Stimulated activated CD8-positive, alpha-beta memory T cell treated with anti-CD3 and anti-CD28 coated beads, Interleukin-4, amount 100 ng/mL, for 48 hours (primary cell): ENCODE results near the gene ALOX15.
"Not testable (repeated sequence)": the region's sequence is repeated elsewhere in the genome, so short reads cannot be mapped to it uniquely, and the experiment has no call there.

ENCODE experiments used
- DNase-seq: peaks from one replicate; pipeline ENCODE4 v3.0.0-alpha.2; 2020

Gene ALOX15

GRCh38 chr17:4610656-4611055 is 30.8 kb downstream of the ALOX15 start:
- no peak for DNase-seq

DNA sequence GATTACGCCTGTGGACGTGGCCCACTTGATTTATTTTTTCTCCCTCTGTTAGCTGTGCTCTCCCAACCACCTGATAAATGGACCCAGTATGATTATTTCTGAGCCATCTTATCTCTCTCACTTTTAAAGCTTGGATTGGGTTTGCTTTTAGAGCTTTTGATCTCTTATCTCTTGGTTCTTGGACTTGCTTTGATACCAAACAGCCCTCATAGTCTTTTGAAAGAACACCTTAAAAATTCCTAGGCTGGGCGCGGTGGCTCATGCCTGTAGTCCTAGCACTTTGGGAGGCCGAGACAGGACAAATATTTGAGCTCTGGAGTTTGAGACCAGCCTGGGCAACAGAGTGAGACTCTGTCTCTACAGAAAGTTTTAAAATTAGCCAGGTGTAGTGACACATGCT is 31.3 kb downstream of the ALOX15 start:
- no peak for DNase-seq

GRCh38 chr17:4609761-4610160 is 31.7 kb downstream of the ALOX15 start:
- no peak for DNase-seq

DNA sequence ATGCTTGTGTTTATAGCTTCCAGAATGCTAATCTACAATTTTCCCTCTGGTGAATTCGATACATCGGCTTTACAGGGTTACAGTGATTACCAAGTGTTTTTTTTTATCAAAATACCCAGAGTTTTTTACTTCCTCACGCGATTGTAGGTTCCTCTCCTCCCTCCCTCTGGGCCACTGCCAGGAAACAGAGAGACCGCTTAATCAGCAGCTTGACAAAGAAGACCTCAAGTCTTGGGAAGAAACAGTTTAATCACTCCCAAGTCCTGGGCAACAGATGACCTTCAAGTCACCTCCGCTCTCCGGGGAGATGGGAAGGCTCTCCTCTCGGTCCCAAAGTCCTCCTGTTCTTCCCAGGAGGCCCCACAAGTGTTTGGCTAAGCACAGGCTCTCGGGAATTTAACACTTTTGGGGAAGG is 33.7 kb downstream of the ALOX15 start:
- DNase-seq, result no peak

DNA sequence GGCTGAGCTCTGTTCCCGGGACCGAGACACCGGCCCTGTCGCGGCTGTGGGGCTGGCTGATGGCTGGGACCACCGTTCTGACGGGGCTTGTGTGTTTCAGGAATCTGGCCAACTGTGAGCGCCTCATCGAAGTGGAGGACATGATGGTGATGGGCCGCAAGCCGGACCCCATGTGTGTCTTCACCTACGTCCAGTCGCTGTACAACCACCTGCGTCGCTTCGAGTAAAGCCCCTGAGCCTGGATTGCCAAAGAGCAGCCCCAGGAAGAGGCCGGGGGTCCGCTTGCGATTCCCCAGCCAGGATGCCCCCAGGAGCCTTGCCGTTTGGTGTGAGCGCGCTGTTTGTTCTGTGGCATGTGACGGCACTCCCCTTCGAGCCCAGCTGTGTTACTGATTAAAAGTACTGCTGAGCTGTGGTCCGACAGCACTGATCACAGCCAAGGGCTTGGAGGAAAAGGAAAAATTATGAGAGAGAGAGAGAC is 34.2 kb downstream of the ALOX15 start:
- DNase-seq, result no peak

GRCh38 chr17:4605826-4606225 is 35.7 kb downstream of the ALOX15 start:
- DNase-seq, result no peak

DNA sequence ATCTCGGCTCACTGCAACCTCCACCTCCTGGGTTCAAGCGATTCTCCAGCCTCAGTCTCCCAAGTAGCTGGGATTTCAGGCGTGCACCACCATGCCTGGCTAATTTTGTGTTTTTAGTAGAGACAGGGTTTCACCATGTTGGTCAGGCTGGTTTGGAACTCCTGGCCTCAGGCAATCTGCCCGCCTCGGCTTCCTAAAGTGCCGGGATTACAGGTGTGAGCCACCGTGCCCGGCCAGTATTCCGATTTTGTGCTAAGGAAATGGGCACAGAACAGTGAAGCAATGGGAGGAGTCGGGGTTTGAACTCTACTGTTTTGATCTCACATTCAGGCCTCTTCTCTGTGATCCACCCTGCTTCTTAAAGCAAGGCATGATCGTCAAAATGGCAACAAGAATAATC is 36.7 kb downstream of the ALOX15 start:
- DNase-seq, result not testable (repeated sequence)

DNA sequence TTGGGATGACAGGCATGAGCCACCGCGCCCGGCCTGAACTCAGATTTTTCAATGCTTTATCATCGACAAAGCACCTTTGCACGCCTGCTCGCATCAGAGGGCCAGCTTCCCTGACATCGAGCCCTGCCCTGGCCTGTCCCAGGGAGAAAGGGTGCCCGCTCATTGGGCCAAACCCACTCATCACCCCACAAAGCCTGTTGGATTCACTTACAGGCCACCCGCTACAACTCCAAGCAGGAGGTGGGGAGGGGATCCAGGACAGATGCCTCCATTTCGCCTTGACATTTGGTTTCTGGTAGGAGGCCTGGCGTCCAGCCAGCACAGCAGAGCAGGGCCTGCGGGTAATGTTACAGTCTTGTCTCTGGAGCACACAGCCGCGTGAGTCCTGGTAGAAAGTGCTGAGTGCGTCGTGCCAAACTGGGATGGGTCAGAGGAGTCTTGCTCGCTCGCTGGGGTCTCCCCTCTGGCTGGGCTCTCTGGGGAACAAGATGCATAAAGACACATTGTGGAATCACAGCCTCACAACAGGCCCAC is 37.3 kb downstream of the ALOX15 start:
- DNase-seq, result no peak

DNA sequence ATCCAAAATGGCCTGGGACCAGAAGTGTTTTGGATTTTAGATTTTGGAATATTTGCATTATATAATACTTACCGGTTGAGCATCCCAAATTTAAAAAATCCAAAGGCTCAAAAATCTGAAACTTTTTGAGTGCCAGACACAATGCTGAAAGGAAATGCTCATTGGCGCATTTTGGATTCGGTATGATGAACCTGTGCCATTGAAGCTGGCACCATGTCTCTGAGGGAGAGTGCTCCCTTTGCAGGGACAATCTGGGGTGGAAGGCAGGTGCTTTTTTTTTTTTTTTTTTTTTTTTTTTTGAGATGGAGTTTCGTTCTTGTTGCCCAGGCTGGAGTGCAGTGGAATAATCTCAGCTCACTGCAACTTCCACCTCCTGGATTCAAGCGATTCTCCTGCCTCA is 39.4 kb downstream of the ALOX15 start:
- no peak for DNase-seq

DNA sequence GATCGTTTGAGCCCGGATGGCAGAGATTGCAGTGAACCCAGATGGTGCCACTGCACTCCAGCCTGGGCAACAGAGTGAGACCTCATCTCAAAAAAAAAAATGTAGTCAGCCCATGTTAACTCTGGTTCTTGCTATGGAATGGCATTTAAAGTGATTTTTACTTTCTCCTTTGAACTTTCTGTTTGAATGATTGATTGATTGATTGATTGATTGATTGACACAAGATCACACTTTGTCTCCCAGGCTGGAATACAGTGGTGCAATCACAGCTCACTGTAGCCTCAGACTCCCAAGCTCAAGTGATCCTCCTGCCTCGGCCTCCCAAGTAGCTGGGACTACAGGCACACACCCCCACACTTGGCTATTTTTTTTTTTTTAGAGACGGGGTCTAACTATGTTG is 40.2 kb downstream of the ALOX15 start:
- no peak for DNase-seq

DNA sequence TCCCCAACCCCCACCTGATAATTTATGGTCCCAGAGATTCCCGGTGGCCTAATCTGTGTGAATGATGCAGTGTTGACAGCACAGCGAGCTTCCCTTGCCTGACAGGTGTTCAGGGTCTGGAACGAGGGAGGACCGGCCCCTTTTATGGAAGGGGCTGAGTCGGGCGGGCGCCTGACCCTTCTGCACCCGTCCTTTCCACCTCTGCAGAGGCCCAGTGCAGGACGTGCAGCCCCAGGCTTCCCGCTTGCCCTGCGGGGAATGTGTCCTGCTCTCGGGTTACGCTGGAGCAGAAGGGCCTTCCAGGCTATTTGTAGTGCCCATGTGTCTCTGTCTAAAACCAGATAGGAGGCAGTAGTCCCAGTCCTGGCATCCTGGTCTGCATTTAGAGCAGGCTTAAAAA is 40.9 kb downstream of the ALOX15 start:
- DNase-seq, result no peak

DNA sequence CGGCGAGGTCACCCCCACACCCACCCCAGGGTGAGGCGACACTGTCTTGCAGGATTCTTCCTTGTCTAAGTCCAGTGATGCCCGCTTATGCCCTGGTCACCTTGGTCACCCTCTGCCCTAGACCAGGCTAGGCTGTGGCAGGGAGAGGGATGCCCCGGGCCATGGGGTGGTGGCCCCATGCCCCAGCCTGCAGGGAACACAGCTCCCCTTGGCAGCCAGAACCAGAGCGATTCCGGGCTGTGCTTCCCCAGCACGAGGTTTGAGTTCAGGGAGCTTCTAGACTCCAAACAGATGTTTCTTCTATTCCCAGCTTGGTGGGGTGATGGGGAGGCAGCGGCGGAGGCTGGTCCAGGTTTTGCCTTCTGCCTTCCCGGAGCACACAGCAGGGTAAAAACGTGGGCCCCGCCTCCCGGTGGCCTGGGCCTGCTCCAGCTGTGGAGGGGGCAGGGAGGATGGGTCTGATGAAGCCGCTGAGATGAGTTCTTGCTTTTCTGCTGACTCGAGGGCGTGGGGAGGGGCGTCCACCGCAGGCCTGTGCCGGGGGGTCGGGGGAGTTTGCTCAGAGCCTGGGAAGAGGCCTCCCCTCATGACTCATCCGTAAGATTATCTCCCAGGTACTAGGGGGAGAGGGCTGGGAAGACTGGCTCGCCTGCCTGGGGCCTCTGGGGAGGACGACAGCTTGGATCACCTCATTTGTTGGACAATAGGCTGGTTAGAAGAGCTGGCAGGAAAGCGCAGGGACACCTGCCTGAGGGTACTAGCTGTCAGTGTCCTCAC is 41.8 kb downstream of the ALOX15 start:
- no peak for DNase-seq

- DNase-seq, result no peak
Measured at GRCh38 chr17:4598776-4599504, 42.5 kb downstream of the ALOX15 start.

- no peak for DNase-seq
Measured at GRCh38 chr17:4597975-4598374, 43.5 kb downstream of the ALOX15 start.

DNA sequence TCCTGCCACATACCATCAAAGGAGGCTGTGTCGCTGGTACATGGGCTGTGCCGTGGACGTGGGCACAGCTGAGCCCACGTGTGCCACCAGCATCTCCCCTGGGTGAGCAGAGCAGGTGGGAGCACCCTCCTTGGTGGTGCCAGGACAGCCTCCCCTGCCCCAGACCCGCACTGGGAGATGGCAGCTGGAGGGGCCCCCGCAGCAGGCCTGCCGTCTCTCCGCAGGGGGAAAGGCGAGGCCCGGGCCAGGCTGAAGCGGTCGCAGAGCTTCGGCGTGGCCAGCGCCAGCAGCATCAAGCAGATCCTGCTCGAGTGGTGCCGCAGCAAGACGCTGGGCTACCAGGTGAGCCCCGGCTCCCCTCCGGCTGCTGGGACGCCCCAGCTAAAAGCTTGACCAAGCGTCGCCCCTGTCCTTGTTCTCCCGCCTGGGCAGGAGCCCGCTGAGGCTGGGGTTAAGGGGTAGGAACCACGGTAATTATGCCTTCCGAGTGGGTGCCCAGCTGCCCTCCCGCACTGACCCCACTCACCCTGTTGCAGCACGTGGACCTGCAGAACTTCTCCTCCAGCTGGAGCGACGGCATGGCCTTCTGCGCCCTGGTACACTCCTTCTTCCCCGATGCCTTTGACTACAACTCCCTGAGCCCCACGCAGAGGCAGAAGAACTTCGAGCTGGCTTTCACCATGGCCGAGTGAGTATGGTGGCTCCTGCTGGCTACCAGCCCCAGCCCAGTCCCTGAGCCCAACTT is 44.7 kb downstream of the ALOX15 start:
- DNase-seq, result no peak

DNA sequence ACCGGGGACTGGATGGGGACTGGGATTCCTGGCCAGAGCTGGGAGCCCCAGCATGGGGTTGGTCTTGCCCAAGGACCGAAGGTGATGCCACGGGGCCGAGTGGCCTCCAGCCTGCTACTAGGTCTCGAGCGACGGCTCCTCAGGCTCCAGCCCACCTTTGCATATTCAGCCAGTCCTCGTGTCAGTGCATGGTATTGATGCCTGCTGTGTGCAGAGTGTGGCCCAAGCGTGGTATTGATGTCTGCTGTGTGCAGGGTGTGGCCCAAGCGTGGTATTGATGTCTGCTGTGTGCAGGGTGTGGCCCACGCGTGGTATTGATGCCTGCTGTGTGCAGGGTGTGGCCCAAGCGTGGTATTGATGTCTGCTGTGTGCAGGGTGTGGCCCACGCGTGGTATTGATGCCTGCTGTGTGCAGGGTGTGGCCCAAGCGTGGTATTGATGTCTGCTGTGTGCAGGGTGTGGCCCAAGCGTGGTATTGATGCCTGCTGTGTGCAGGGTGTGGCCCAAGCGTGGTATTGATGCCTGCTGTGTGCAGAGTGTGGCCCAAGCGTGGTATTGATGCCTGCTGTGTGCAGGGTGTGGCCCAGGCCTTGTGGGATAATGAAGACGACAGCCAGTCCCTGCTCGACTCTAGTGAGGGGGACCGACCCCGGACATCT is 45.7 kb downstream of the ALOX15 start:
- not testable (repeated sequence) for DNase-seq

- peak; percentile 69 for DNase-seq
Measured at GRCh38 chr17:4594931-4595684, 46.4 kb downstream of the ALOX15 start.

- no peak for DNase-seq
Measured at GRCh38 chr17:4594406-4594805, 47.1 kb downstream of the ALOX15 start.

GRCh38 chr17:4593021-4593421 is 48.5 kb downstream of the ALOX15 start:
- no peak for DNase-seq

- DNase-seq, result no peak
Measured at GRCh38 chr17:4592240-4593005, 49.1 kb downstream of the ALOX15 start.

DNA sequence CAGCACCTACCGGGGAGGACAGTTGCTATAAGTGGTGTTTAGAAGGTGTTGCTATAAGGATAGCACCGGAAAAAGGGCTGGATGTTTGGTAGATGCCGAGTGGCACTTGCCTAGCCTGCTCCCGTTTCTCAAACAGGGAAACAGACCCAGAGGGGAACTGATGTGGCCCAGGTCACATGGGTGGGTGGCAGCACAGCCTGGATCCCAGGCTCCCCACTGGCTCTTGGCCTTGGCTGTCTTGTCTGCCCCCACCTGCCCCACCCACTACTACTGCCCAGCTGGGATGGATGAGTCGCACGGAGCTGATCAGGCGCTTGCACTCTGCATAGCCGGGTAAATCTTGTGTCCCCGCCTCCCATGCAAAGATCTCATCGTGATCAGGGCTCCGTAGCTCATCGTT is 49.9 kb downstream of the ALOX15 start:
- DNase-seq, result no peak
